Neural crest cell (in vitro differentiated cells): Measurements from ENCODE around the gene SLC39A12. TPM values are rescaled to one million over a fixed set of nuclear protein-coding genes. Genes with fewer than 3 reads are reported as not detected.
"Not testable (repeated sequence)": the region's sequence is repeated elsewhere in the genome, so short reads cannot be mapped to it uniquely, and the experiment has no call there.

ENCODE experiments used
- DNase-seq: peaks from one replicate; pipeline ENCODE4 v3.0.0; 2021; ENCODE audit warnings: low read depth, mixed read lengths, low spot score
- H3K27ac Mint-ChIP-seq: one replicate; pipeline ENCODE4 v1.8.0; 2021; ENCODE audit warnings: mild to moderate bottlenecking, mixed read lengths; ENCODE audit not compliant: unreplicated experiment
- H3K27me3 Mint-ChIP-seq: 2 replicates; pipeline ENCODE4 v1.8.0; 2021; ENCODE audit warnings: low read depth, mild to moderate bottlenecking, mixed read lengths
- H3K36me3 Mint-ChIP-seq: 2 replicates; pipeline ENCODE4 v1.8.0; 2021; ENCODE audit warnings: low read depth, mild to moderate bottlenecking, mixed read lengths
- H3K4me1 Mint-ChIP-seq: 2 replicates; pipeline ENCODE4 v1.8.0; 2021; ENCODE audit warnings: mixed read lengths
- H3K4me3 Mint-ChIP-seq: one replicate; pipeline ENCODE4 v1.8.0; 2021; ENCODE audit warnings: mild to moderate bottlenecking, mixed read lengths
- H3K9me3 Mint-ChIP-seq: 2 replicates; pipeline ENCODE4 v1.8.0; 2021; ENCODE audit warnings: mixed read lengths
- total RNA-seq: library from RNA; stranded (reverse); gene quantifications from 2 replicates; pipeline ENCODE4 v1.2.1, GENCODE V29; 2021
- TF ChIP-seq, protein P1 (sequence below): fragments of 200-600 bp; sonication (generic); conservative IDR thresholded peaks from 2 replicates; pipeline ENCODE4 v1.5.0; 2021; ENCODE audit warnings: antibody characterized with exemption, mild to moderate bottlenecking

The SLC39A12 gene
- total RNA-seq, 1 donor from 2014 or later, result not detected

- Mint-ChIP-seq H3K27me3 (no peaks in the 10 kb centered on the region), H3K9me3 (peaks cover 12% of the 10 kb centered on the region), H3K4me3 (no peak overlapping the region), H3K27ac (no peak overlapping the region), H3K36me3 (no peaks in the 10 kb centered on the region), H3K4me1 (no peaks in the 10 kb centered on the region)
- DNase-seq, result no peak
- TF ChIP-seq, protein P1, sequence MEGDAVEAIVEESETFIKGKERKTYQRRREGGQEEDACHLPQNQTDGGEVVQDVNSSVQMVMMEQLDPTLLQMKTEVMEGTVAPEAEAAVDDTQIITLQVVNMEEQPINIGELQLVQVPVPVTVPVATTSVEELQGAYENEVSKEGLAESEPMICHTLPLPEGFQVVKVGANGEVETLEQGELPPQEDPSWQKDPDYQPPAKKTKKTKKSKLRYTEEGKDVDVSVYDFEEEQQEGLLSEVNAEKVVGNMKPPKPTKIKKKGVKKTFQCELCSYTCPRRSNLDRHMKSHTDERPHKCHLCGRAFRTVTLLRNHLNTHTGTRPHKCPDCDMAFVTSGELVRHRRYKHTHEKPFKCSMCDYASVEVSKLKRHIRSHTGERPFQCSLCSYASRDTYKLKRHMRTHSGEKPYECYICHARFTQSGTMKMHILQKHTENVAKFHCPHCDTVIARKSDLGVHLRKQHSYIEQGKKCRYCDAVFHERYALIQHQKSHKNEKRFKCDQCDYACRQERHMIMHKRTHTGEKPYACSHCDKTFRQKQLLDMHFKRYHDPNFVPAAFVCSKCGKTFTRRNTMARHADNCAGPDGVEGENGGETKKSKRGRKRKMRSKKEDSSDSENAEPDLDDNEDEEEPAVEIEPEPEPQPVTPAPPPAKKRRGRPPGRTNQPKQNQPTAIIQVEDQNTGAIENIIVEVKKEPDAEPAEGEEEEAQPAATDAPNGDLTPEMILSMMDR, result no peak
Observed at GRCh38 chr10:17918187-17918903, 33.4 kb upstream of the SLC39A12 start.

DNA sequence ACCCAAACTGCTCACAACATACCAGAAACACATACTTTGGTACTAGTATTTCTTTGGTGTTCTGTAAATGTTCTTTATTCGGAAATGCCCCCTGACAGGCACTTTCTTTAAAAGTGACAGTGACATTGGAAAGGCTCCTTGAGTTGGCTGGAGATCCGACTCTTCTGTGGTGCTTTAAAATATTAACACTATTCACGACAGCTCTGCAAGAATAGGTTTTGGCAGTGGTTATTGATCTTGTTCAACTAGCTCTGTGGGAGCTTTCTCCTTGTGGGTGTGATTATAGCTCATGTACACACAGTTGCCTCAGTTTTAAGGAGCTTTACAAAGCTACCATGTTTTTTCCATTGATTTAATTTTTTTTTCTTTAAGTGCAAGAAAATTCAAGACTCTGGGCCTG, 30.3 kb upstream of the SLC39A12 start:
- Mint-ChIP-seq H3K4me1 (no peaks in the 10 kb centered on the region), H3K4me3 (no peak overlapping the region), H3K27me3 (no peaks in the 10 kb centered on the region), H3K36me3 (no peaks in the 10 kb centered on the region), H3K27ac (no peak overlapping the region), H3K9me3 (peaks cover 15% of the 10 kb centered on the region)
- TF ChIP-seq, protein P1, result no peak
- no peak for DNase-seq

DNA sequence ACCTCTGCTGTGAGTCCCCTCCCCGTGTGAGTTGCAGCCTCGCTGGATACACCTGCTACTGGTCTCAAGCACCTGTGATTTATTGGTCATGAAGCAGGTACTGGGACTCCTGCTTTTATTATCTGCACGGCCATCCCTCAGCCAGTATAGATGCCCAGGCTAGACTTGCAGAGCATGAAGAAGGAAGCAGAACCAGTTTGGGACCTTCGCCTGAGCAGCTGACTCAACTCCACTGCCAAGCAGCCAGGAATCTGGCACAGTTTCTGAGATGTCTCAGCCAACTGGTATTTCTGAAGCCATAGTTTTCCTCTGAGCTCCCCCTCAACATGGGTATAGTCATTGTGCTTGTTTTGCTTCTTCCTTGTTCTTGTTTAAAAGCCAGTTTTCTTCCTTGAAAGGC, 28.0 kb upstream of the SLC39A12 start:
- DNase-seq, result no peak
- Mint-ChIP-seq H3K4me3 (no peak overlapping the region), H3K27me3 (no peaks in the 10 kb centered on the region), H3K4me1 (no peaks in the 10 kb centered on the region), H3K36me3 (no peaks in the 10 kb centered on the region), H3K27ac (no peak overlapping the region), H3K9me3 (peaks cover 11% of the 10 kb centered on the region)
- TF ChIP-seq, protein P1, result no peak

DNA sequence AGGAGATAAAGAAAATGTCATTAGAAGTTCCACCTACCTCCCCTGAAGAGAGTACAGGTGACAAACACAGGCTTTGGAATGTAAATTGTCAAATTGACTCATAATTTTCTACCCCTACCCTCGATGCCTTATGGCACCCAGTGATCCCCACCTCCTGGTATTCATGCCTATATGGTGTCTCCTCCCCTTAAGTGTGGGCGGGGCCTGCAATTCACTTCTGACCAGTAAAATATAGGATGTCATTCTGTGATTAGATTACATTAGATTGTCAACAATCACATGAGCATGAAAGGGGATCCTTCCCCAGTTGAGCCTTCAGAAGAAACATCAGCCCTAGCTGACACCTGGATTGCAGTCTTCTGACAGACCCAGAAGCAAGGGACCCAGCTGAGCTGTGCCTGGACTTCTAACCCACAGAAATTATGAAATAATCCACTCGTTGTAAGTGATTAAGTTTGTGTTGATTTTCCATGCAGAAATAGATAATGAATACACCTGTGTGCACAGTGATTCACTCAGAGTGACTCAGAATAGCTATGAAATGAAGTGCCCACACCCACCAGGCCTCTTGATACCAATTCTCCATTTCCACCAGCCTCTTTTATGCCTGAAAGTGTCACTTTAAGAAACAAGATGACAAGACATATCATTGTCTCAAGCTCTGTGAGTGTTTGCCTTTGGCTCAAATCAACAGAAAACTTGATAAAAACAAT, 8.5 kb upstream of the SLC39A12 start:
- TF ChIP-seq, protein P1, result no peak
- no peak for DNase-seq
- Mint-ChIP-seq H3K27ac (no peak overlapping the region), H3K9me3 (peaks cover 5% of the 10 kb centered on the region), H3K4me3 (no peak overlapping the region), H3K4me1 (no peaks in the 10 kb centered on the region), H3K36me3 (no peaks in the 10 kb centered on the region), H3K27me3 (no peaks in the 10 kb centered on the region)

DNA sequence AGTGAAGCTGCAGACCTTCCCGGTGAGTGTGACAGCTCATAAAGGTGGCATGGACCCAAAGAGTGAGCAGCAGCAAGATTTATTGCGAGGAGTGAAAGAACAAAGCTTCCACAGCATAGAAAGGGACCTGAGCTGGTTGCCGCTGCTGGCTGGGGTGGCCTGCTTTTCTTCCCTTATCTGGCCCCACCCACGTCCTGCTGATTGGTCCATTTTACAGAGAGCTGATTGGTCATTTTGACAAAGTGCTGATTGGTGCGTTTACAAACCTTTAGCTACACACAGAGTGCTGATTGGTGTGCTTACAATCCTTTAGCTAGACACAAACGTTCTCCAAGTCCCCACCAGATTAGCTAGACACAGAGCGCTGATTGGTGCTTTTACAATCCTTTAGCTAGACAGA, 1.4 kb upstream of the SLC39A12 start:
- H3K9me3 Mint-ChIP-seq, H3K27ac Mint-ChIP-seq, H3K27me3 Mint-ChIP-seq, H3K4me3 Mint-ChIP-seq, DNase-seq, H3K36me3 Mint-ChIP-seq, H3K4me1 Mint-ChIP-seq: not testable (repeated sequence)

DNA sequence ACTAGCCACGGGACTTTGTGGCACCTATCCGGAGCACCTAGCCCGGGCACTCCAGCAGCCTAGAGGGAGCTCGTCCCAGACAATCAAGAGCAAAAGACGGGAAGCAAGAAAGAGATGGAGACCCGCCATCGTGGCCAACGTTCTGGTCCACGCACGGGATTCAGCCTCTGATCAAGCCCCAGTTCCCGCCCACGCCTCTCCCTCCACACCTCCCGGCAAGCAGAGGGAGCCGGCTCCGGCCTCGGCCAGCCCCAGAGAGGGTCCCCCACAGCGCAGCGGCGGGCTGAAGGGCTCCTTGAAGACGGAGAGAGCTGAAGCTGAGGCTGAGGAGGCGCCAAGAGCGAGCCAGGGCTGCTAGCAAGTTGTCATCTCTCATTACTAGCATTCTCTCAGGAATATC, 992 bp upstream of the SLC39A12 start:
- Mint-ChIP-seq H3K9me3 (peaks cover 5% of the 10 kb centered on the region), H3K27me3 (no peaks in the 10 kb centered on the region), H3K4me1 (peaks cover 6% of the 10 kb centered on the region), H3K4me3 (no peak overlapping the region), H3K27ac (no peak overlapping the region), H3K36me3 (no peaks in the 10 kb centered on the region)
- DNase-seq, result no peak
- TF ChIP-seq, protein P1, result no peak

GRCh38 chr10:17954372-17954771, 2.7 kb downstream of the SLC39A12 start:
- H3K27me3 Mint-ChIP-seq, H3K9me3 Mint-ChIP-seq, DNase-seq, H3K27ac Mint-ChIP-seq, H3K36me3 Mint-ChIP-seq, H3K4me3 Mint-ChIP-seq: not testable (repeated sequence)
- peaks cover 10% of the 10 kb centered on the region for H3K4me1 Mint-ChIP-seq
